HepG2 (cell line): Measurements from ENCODE around the gene FEM1B. TPM values are rescaled to one million over a fixed set of nuclear protein-coding genes. Genes with fewer than 3 reads are reported as not detected.
A peak's percentile ranks its signal among the peaks of the same experiment; 100 is the strongest.

ENCODE experiments used
- CENPX ChIP-seq: sonication (generic); formaldehyde crosslinking; IDR thresholded peaks from 2 replicates; pipeline ENCODE4 v1.9.0; 2021; ENCODE audit warnings: mild to moderate bottlenecking, missing genetic modification reagents, moderate library complexity
- GABPB1 ChIP-seq: IDR thresholded peaks from 2 replicates; pipeline ENCODE4 v1.6.1; 2016; ENCODE audit warnings: mild to moderate bottlenecking, missing genetic modification reagents, moderate library complexity, missing compliant biosample characterization
- GMEB2 ChIP-seq: IDR thresholded peaks from 2 replicates; pipeline ENCODE4 v1.6.1; 2016; ENCODE audit warnings: missing biosample characterization, missing genetic modification reagents, low read depth
- HOXA5 ChIP-seq: sonication (generic); formaldehyde crosslinking; IDR thresholded peaks from 2 replicates; pipeline ENCODE4 v1.4.0; 2020; ENCODE audit warnings: missing genetic modification reagents
- NCOR1 ChIP-seq: fragments of 200-600 bp; sonication (generic); IDR thresholded peaks from 2 replicates; pipeline ENCODE4 v1.7.0; 2017; ENCODE audit warnings: antibody characterized with exemption, low read length, borderline replicate concordance
- NR2F1 ChIP-seq, 2 experiments: fragments of 450-650 bp in 1 of 2; formaldehyde crosslinking in 1 of 2; IDR thresholded peaks; 2 replicates each; pipeline versions ENCODE4 v1.5.0 to v1.6.1; 2016 to 2020; ENCODE audit warnings: mild to moderate bottlenecking in 1 of 2, missing compliant biosample characterization in 1 of 2, missing genetic modification reagents in 1 of 2, moderate library complexity in 1 of 2
- PAX8 ChIP-seq: sonication (generic); formaldehyde crosslinking; IDR thresholded peaks from 2 replicates; pipeline ENCODE4 v1.8.0; 2022; ENCODE audit warnings: mild to moderate bottlenecking, missing genetic modification reagents, borderline replicate concordance
- RARA ChIP-seq: IDR thresholded peaks from 2 replicates; pipeline ENCODE4 v1.6.1; 2016; ENCODE audit warnings: missing genetic modification reagents, missing compliant biosample characterization
- REXO4 ChIP-seq: sonication (generic); formaldehyde crosslinking; IDR thresholded peaks from 2 replicates; pipeline ENCODE4 v1.8.0; 2022; ENCODE audit warnings: missing genetic modification reagents, mild to moderate bottlenecking, borderline replicate concordance
- SMARCC2 ChIP-seq: fragments of 450-650 bp; IDR thresholded peaks from 2 replicates; pipeline ENCODE4 v1.6.1; 2017; ENCODE audit warnings: antibody characterized with exemption, mild to moderate bottlenecking
- SYNCRIP ChIP-seq: fragments of 200-400 bp; formaldehyde crosslinking; IDR thresholded peaks from 2 replicates; pipeline ENCODE4 v1.6.1; 2018; ENCODE audit warnings: mild to moderate bottlenecking, low read depth, low read length; ENCODE audit not compliant: insufficient read depth
- ZFX ChIP-seq: sonication (generic); formaldehyde crosslinking; IDR thresholded peaks from 2 replicates; pipeline ENCODE4 v1.4.0; 2020; ENCODE audit warnings: mild to moderate bottlenecking, low read depth, missing genetic modification reagents, moderate library complexity
- ZMAT3 ChIP-seq: sonication (generic); formaldehyde crosslinking; conservative IDR thresholded peaks from 2 replicates; pipeline ENCODE4 v1.7.0; 2021; ENCODE audit warnings: missing genetic modification reagents
- ZNF124 ChIP-seq: sonication (generic); formaldehyde crosslinking; IDR thresholded peaks from 2 replicates; pipeline ENCODE4 v1.4.0; 2020; ENCODE audit warnings: missing genetic modification reagents
- ZNF143 ChIP-seq: sonication (generic); formaldehyde crosslinking; IDR thresholded peaks from 2 replicates; pipeline ENCODE4 v1.4.0; 2020; ENCODE audit warnings: missing genetic modification reagents
- ZNF18 ChIP-seq: sonication (generic); formaldehyde crosslinking; IDR thresholded peaks from 2 replicates; pipeline ENCODE4 v1.8.0; 2022; ENCODE audit warnings: mild to moderate bottlenecking, missing genetic modification reagents; ENCODE audit not compliant: insufficient replicate concordance
- ZNF687 ChIP-seq: sonication (generic); formaldehyde crosslinking; IDR thresholded peaks from 2 replicates; pipeline ENCODE4 v1.5.1; 2020; ENCODE audit warnings: mild to moderate bottlenecking, missing genetic modification reagents, moderate library complexity
- ZNF850 ChIP-seq: sonication (generic); formaldehyde crosslinking; conservative IDR thresholded peaks from 2 replicates; pipeline ENCODE4 v1.9.0; 2021; ENCODE audit warnings: mild to moderate bottlenecking, missing genetic modification reagents
- polyA plus RNA-seq, 8 experiments: library from polyadenylated mRNA; depleted of rRNA in 3 of 8; stranded (reverse) in 7 of 8; unstranded in 1 of 8; fragments of >200 nt; fragmentation: Illumina TruSeq in 4 of 8; extraction: Trizol in 4 of 8; gene quantifications; 2 replicates each; pipeline versions ENCODE4 v1.2.1 to v1.2.3, GENCODE V29; 2011 to 2016; ENCODE audit warnings: low read depth in 4 of 8, missing spikeins in 1 of 8, mixed read lengths in 1 of 8; ENCODE audit not compliant: insufficient read depth in 1 of 8
- total RNA-seq, 5 experiments: library from RNA; depleted of rRNA; stranded (reverse); fragments of >200 nt; fragmentation: Illumina TruSeq; extraction: Trizol; gene quantifications; 2 replicates each; pipeline ENCODE4 v1.2.3, GENCODE V29; 2016; ENCODE audit warnings: low read depth in 1 of 5
- TF ChIP-seq, protein P1 (sequence below): sonication (generic); formaldehyde crosslinking; IDR thresholded peaks from 2 replicates; pipeline ENCODE4 v1.5.1; 2020; ENCODE audit warnings: missing genetic modification reagents, mild to moderate bottlenecking, borderline replicate concordance

FEM1B gene
- total and polyA plus RNA-seq, 2 of the 13 experiments (the other 11 are each of a cell fraction or from before 2014, with no cell fraction given): 38.1 to 40.0 TPM

DNA sequence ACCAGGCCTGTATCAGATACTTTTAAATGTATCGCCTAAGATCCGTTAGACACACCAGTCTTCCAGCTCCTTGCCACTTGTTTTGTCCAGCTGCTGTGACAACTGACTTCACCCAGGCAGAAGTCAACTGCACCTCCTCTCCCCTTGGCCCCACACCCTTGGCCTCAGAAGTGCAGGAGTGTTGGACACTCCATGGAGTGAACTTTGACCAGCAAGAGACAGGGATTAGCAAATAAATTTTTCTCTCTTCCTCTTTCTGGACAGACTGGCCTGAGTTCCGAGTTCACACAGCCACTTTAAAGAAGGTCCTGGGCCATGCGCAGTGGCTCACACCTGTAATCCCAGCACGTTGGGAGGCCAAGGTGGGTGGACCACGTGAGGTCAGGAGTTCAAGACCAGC lies 45.1 kb upstream of the FEM1B start (continued):
- TF ChIP-seq ZFX (no peak), CENPX (CRISPR knock-in tag) (no peak), ZNF687 (CRISPR knock-in tag) (no peak; the same call in 1 of the 2 replicates), PAX8 (CRISPR knock-in tag) (no peak), NR2F1 (CRISPR knock-in tag; IDR thresholded peaks at IDR 0.05) (0 out of 4 replicates have a peak, but pooled peaks of 1 of the 2 experiments have one; percentile 24), ZMAT3 (no peak), GABPB1 (CRISPR knock-in tag) (peak; percentile 21; the same call in 1 of the 2 replicates), HOXA5 (CRISPR knock-in tag) (no peak), ZNF18 (CRISPR knock-in tag) (no peak), ZNF143 (no peak), SYNCRIP (no peak), SMARCC2 (no peak), REXO4 (CRISPR knock-in tag) (no peak), RARA (peak; percentile 66), ZNF850 (CRISPR knock-in tag) (no peak), GMEB2 (CRISPR knock-in tag) (no peak), NCOR1 (0 out of 2 replicates have a peak, but pooled peaks have one; percentile 32), ZNF124 (CRISPR knock-in tag) (no peak)
- TF ChIP-seq, protein P1, sequence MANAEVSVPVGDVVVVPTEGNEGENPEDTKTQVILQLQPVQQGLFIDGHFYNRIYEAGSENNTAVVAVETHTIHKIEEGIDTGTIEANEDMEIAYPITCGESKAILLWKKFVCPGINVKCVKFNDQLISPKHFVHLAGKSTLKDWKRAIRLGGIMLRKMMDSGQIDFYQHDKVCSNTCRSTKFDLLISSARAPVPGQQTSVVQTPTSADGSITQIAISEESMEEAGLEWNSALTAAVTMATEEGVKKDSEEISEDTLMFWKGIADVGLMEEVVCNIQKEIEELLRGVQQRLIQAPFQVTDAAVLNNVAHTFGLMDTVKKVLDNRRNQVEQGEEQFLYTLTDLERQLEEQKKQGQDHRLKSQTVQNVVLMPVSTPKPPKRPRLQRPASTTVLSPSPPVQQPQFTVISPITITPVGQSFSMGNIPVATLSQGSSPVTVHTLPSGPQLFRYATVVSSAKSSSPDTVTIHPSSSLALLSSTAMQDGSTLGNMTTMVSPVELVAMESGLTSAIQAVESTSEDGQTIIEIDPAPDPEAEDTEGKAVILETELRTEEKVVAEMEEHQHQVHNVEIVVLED (CRISPR knock-in tag): no peak
